Breast epithelium (tissue), 4 donors: ENCODE data around the gene SLC22A23. TPM values are rescaled to one million over a fixed set of nuclear protein-coding genes. Genes with fewer than 3 reads are reported as not detected.

Experiments
- DNase-seq, 2 donors: peaks; one replicate each; pipeline ENCODE4 v3.0.0-alpha.2; 2019; ENCODE audit warnings: low spot score in 2 of 2
- H3K27ac ChIP-seq, 2 donors: fragments of 200-600 bp; sonication (generic) in 1 of 2; one replicate each; pipeline ENCODE4 v1.5.1; 2016 to 2019; ENCODE audit warnings: mild to moderate bottlenecking in 1 of 2
- H3K27me3 ChIP-seq, 2 donors: fragments of 200-600 bp; sonication (generic) in 1 of 2; one replicate each; pipeline versions ENCODE4 v1.5.1 to v1.6.0; 2017 to 2019; ENCODE audit warnings: control low read depth in 1 of 2, mild to moderate bottlenecking in 1 of 2
- H3K36me3 ChIP-seq: fragments of 200-600 bp; one replicate; pipeline ENCODE4 v1.5.1; 2019
- H3K4me1 ChIP-seq, 2 donors: fragments of 200-600 bp; sonication (generic); one replicate each; pipeline ENCODE4 v1.5.1; 2016 to 2019; ENCODE audit warnings: control low read depth in 1 of 2
- H3K4me3 ChIP-seq, 3 donors: fragments of 200-600 bp; sonication (generic); 1 replicate in 2 of 3; 2 replicates in 1 of 3; pipeline ENCODE4 v1.5.1; 2016 to 2019; ENCODE audit warnings: mild to moderate bottlenecking in 3 of 3, moderate library complexity in 2 of 3
- H3K9me3 ChIP-seq, 2 donors: fragments of 200-600 bp; sonication (generic) in 1 of 2; one replicate each; pipeline ENCODE4 v1.5.1; 2016 to 2019; ENCODE audit warnings: control low read depth in 1 of 2
- POLR2A ChIP-seq: fragments of 450-650 bp; IDR thresholded peaks from one replicate; pipeline ENCODE4 v1.6.1; 2016; ENCODE audit warnings: antibody characterized with exemption, mild to moderate bottlenecking, moderate library complexity
- POLR2AphosphoS5 ChIP-seq, 3 donors: sonication (generic); formaldehyde crosslinking; IDR thresholded peaks; one replicate each; pipeline ENCODE4 v1.6.1; 2017; ENCODE audit warnings: antibody characterized with exemption in 3 of 3
- intact Hi-C: fragments of 100-400 bp; cut with DNase I; formaldehyde crosslinking; loops from one replicate; pipeline ENCODE4 v1.15.1; 2023; ENCODE audit warnings: low total_unique reads
- total RNA-seq, 3 donors: library from RNA; depleted of rRNA; stranded (reverse); fragments of >200 nt; gene quantifications; one replicate each; pipeline ENCODE4 v1.1.0, GENCODE V29; 2016
- TF ChIP-seq, protein P1 (sequence below), 3 donors: fragments of 450-650 bp; IDR thresholded peaks; one replicate each; pipeline ENCODE4 v1.5.1; 2016 to 2017; ENCODE audit warnings: antibody characterized with exemption in 3 of 3, mild to moderate bottlenecking in 3 of 3, moderate library complexity in 3 of 3

SLC22A23 gene
- total RNA-seq, 3 donors from 2014 or later = 10.9 to 26.3 (median 22.9) TPM

DNA sequence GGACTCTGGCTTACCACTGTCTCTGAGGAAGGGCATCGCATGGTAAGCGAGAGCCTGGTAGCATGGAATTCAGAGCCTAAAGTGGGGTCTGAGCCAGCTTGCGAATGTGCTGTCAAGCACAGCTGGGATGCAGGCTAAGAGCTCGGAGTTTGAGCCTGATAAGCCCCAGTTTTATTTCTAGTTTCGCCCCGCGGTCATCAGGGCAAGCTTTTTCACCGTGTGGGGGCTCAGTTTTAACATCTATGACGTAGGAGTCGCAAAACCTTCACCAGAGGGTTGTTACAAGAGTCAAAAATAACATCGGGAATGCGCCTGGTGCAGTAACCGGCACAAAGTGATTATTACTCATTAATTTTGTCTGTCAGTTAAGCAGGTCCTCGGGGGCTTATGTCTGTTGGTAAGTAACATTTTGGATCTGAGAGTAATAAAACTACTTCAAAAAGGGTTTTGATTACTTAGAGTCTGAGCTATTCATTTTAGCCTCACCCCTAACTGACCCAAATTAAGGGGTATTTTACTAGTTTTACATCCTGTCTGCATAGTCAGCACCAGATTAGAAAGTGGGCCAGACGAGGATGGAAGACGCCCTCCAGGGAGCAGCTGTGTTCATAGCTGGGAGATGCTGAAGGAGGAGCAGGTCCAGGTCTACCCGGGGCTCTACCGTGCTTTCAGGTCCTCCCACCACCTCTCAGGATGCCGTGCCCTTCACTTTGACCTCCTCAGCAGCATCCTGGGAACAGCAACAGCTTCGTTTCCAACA is 29.7 kb downstream of the SLC22A23 start:
- peak overlapping the region; percentile 15 to 45 for H3K27ac ChIP-seq
- no peaks in the 10 kb centered on the region for H3K36me3 ChIP-seq
- H3K4me1 ChIP-seq = peaks cover 0 to 9% of the 10 kb centered on the region in 2 donors
- no peaks in the 10 kb centered on the region for H3K27me3 ChIP-seq
- no peak overlapping the region for H3K4me3 ChIP-seq
- no peak for TF ChIP-seq POLR2AphosphoS5 (IDR thresholded peaks at IDR 0.05)
- no peak for TF ChIP-seq POLR2A
- TF ChIP-seq, protein P1, sequence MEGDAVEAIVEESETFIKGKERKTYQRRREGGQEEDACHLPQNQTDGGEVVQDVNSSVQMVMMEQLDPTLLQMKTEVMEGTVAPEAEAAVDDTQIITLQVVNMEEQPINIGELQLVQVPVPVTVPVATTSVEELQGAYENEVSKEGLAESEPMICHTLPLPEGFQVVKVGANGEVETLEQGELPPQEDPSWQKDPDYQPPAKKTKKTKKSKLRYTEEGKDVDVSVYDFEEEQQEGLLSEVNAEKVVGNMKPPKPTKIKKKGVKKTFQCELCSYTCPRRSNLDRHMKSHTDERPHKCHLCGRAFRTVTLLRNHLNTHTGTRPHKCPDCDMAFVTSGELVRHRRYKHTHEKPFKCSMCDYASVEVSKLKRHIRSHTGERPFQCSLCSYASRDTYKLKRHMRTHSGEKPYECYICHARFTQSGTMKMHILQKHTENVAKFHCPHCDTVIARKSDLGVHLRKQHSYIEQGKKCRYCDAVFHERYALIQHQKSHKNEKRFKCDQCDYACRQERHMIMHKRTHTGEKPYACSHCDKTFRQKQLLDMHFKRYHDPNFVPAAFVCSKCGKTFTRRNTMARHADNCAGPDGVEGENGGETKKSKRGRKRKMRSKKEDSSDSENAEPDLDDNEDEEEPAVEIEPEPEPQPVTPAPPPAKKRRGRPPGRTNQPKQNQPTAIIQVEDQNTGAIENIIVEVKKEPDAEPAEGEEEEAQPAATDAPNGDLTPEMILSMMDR (IDR thresholded peaks at IDR 0.05) = no peak
- DNase-seq = no peak
- no peaks in the 10 kb centered on the region for H3K9me3 ChIP-seq
- intact Hi-C loops = no loop called here

DNA sequence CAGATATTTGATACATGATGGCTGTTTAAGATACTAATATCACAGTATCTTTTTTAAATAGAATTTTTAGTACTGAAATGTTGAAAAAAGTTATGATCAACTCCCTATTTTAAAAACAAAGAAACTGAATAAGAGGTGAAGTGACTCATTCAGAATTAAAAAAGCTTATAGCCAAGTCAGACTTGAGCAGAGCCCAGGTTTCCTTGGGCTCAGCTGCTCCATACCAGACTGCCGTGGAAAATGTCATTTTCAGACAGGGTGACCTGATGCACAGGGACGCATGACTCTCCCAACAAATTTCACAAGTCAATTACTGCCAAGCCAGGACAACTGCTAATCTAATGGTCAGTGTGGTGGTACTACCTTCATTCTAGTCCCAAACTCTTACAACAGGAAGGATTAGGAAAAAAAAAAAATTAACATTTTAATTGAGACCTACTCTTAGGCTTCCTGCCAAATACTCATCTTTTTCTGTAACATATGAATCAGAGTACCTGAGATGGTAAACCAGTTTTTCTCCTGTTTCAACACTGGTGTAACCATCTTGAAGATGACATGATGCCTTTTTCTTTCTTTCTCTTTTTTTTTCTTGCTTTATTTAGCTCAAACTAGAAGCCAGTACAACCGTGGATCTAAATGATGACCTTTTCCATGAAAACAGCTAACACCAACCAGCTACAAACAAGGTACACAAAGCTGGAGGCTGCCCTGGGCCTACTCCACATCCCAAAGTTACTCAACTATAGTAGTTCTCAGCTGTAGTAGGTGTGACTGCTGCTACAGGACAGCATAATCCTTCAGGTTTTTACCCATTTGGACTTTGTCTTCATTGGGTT is 30.5 kb downstream of the SLC22A23 start:
- H3K27me3 ChIP-seq = no peaks in the 10 kb centered on the region
- H3K27ac ChIP-seq = peak overlapping the region; percentile 15 to 21
- intact Hi-C loops = no loop called here
- peaks cover 0 to 9% of the 10 kb centered on the region in 2 donors for H3K4me1 ChIP-seq
- TF ChIP-seq POLR2AphosphoS5 (IDR thresholded peaks at IDR 0.05) (no peak), POLR2A (no peak)
- TF ChIP-seq, protein P1 (IDR thresholded peaks at IDR 0.05) = no peak
- no peak overlapping the region for H3K4me3 ChIP-seq
- H3K36me3 ChIP-seq = no peaks in the 10 kb centered on the region
- no peak for DNase-seq
- H3K9me3 ChIP-seq = no peaks in the 10 kb centered on the region

DNA sequence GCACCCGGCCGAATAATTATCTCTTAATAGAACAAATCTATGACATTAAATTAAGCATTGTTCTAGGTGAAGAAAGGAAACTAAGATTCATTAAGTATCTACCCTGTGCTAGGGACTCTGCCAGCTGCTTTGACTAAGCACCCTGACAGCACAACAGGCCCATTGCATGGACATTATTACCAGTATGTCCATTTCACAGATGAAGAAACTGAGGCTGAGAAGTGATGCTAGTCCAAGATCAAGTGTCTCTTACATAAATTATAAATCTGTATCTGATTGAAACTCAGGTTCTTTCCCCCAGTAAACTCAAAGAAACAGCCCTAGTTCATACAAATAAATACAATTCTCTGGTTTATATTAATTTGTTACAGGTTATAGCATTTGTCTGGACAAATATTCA is 31.3 kb downstream of the SLC22A23 start:
- intact Hi-C loops = no loop called here

DNA sequence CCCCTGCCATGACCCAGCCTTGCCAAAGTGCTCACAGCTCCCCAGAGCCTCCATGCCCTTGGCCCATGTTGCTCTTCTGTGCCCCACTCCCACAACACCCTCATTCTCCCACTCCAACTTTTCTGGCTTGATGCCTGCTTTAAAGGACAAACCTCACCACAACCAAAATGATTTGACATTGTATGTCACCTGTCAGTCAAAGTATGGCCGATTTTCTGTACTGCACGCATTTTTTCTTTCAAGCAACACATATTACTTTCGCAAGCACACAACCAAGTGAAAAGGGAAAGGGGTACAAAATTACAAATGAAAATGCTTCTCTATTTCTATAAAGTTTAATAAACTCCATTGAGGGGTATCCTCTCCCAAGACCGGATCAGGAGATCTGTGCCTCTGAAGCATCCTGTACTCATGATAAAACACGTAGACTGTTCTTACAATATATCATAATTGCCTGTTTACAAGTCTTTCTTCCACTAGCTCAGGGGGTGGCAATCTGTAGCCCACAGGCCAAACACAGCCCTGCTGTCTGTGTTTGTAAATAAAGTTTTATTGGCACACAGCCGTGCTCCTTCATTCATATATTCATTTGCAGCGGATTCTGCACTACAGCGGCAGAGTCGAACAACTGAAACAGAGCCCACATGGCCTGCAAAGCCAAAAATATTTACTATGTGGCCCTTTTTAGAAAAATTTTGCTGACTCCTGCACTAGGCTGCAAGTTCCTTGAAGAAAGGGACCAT is 32.5 kb downstream of the SLC22A23 start:
- TF ChIP-seq, protein P1 (IDR thresholded peaks at IDR 0.05) = no peak
- TF ChIP-seq POLR2A (no peak), POLR2AphosphoS5 (IDR thresholded peaks at IDR 0.05) (no peak)
- H3K4me1 ChIP-seq = peaks cover 0 to 9% of the 10 kb centered on the region in 2 donors
- no peaks in the 10 kb centered on the region for H3K9me3 ChIP-seq
- DNase-seq = no peak
- H3K4me3 ChIP-seq = no peak overlapping the region
- no peaks in the 10 kb centered on the region for H3K27me3 ChIP-seq
- no peaks in the 10 kb centered on the region for H3K36me3 ChIP-seq
- H3K27ac ChIP-seq = no peak overlapping the region
- intact Hi-C loops = no loop called here

More for the DNA sequence above, 31.3 kb downstream of the SLC22A23 start:
- no peaks in the 10 kb centered on the region for H3K27me3 ChIP-seq
- H3K9me3 ChIP-seq = no peaks in the 10 kb centered on the region
- H3K36me3 ChIP-seq = no peaks in the 10 kb centered on the region
- no peak overlapping the region for H3K4me3 ChIP-seq
- no peak overlapping the region for H3K27ac ChIP-seq
- DNase-seq = no peak
- no peak for TF ChIP-seq POLR2A
- TF ChIP-seq, protein P1 (IDR thresholded peaks at IDR 0.05) = no peak
- TF ChIP-seq POLR2AphosphoS5 (IDR thresholded peaks at IDR 0.05) = no peak
- H3K4me1 ChIP-seq = peaks cover 0 to 9% of the 10 kb centered on the region in 2 donors
